ENCODE measurements around the gene RGS8. TPM values are rescaled to one million over a fixed set of nuclear protein-coding genes. Genes with fewer than 3 reads are reported as not detected.

Gene RGS8
- total and polyA plus RNA-seq, 10 of the 15 experiments (the other 5 are each of a cell fraction or from before 2014, with no cell fraction given): 0.03 to 0.62 (median 0.33) TPM

- TF ChIP-seq TCF7 (IDR thresholded peaks at IDR 0.05; ENCODE audit: borderline replicate concordance) (no peak), IRF4 (IDR thresholded peaks at IDR 0.05; ENCODE audit: low read depth, low read length) (no peak), IKZF2 (IDR thresholded peaks at IDR 0.05) (no peak), USF2 (IDR thresholded peaks at IDR 0.05; ENCODE audit: borderline replicate concordance, low read depth, low read length) (no peak), ZNF24 (IDR thresholded peaks at IDR 0.05) (no peak), MEF2A (IDR thresholded peaks at IDR 0.05; ENCODE audit: insufficient read depth, low read depth, low read length) (no peak), ZSCAN29 (IDR thresholded peaks at IDR 0.05) (no peak)
These were observed 2.1 kb upstream of the RGS8 start (continued) for GRCh38 chr1:182686446-182686845.

GRCh38 chr1:182685215-182685614 is 828 bp upstream of the RGS8 start:
- peaks cover 9% of the 10 kb centered on the region; the same call in 1 of the 2 replicates for H3K4me1 ChIP-seq (ENCODE audit: control insufficient read depth, insufficient read depth, low read length)
- RAD21 ChIA-PET (ENCODE audit: unreplicated experiment): interaction anchor here (1.5 kb wide), 1 partner anchor 98 kb away, joined by 5 read pairs; no protein-coding TSS in a partner anchor
- no peak overlapping the region for H3K4me2 ChIP-seq (ENCODE audit: control insufficient read depth, insufficient read depth)
- CTCF ChIA-PET: interaction anchor here (0.6 to 1.7 kb wide), 3 partner anchors 90 to 100 kb away, joined by 3 to 5 read pairs (median 4); no protein-coding TSS in a partner anchor
- BruUV-seq (replicated peaks): no TSS peak
- SMC1A ChIA-PET (ENCODE audit: uncharacterized antibody, unreplicated experiment): interaction anchor here (0.9 to 7.8 kb wide), 2 partner anchors 82 to 97 kb away, joined by 3 to 58 read pairs; no protein-coding TSS in a partner anchor
- H3K4me3 ChIP-seq: no peak overlapping the region
- TF ChIP-seq REST (IDR thresholded peaks at IDR 0.05; ENCODE audit: low read depth, low read length) (no peak), JUNB (IDR thresholded peaks at IDR 0.05) (no peak), ZNF622 (IDR thresholded peaks at IDR 0.05) (no peak), IRF5 (IDR thresholded peaks at IDR 0.05; ENCODE audit: borderline replicate concordance) (no peak), SP1 (IDR thresholded peaks at IDR 0.05; ENCODE audit: low read depth, low read length) (no peak), JUND (IDR thresholded peaks at IDR 0.05; ENCODE audit: low read depth, low read length) (no peak)
- DNase-seq (ENCODE audit: low read depth, low spot score) (no peak), ATAC-seq (no peak), FAIRE-seq (no peak)
- H4K20me1 ChIP-seq (ENCODE audit: control insufficient read depth, insufficient read depth): no peaks in the 10 kb centered on the region
- in situ Hi-C loops (cut with MboI) (no loop called here), intact Hi-C loops (cut with micrococcal nuclease; ENCODE audit: unreplicated experiment) (no loop called here)
- H3K27me3 ChIP-seq (replicated peaks in 1 of 2; ENCODE audit: control insufficient read depth in 2 of 2, insufficient read depth in 2 of 2, low read length in 1 of 2): no peaks in the 10 kb centered on the region; a peak in 1 of 4 replicates
- POLR2A ChIA-PET: no interaction called here
- H2AFZ ChIP-seq (ENCODE audit: control insufficient read depth, low read depth, low read length): no peak overlapping the region
- H3K79me2 ChIP-seq (ENCODE audit: control insufficient read depth, insufficient read depth, low read length): no peaks in the 10 kb centered on the region
- no peak overlapping the region for H3K9ac ChIP-seq (ENCODE audit: control insufficient read depth, insufficient read depth, low read length)
- H3K9me3 ChIP-seq (replicated peaks; ENCODE audit: control insufficient read depth, insufficient read depth, low read length): no peaks in the 10 kb centered on the region; the same call in 2 of the 3 replicates
- no peaks in the 10 kb centered on the region for H3K36me3 ChIP-seq (ENCODE audit: control insufficient read depth in 2 of 2, insufficient read depth in 2 of 2, low read length in 1 of 2)
- WGBS (ENCODE audit: insufficient coverage, insufficient replicate concordance, low lambda C conversion rate, missing lambda C conversion rate): 69% methylated on average over 4 of the region's 4 CpGs
- no peak overlapping the region for H3K27ac ChIP-seq (ENCODE audit: control insufficient read depth, insufficient read depth)

Data from GM12878 (cell line).